IPS-15b (cell line): Measurements from ENCODE around the gene SMC3.
A peak's percentile ranks its signal among the peaks of the same experiment; 100 is the strongest.
"Not testable (repeated sequence)": the region's sequence is repeated elsewhere in the genome, so short reads cannot be mapped to it uniquely, and the experiment has no call there.

Source experiments
- H3K27me3 ChIP-seq: one replicate; pipeline ENCODE4 v1.6.1; 2013; ENCODE audit warnings: low read length; ENCODE audit not compliant: control insufficient read depth, insufficient read depth
- H3K36me3 ChIP-seq: one replicate; pipeline ENCODE4 v1.6.1; 2013; ENCODE audit warnings: low read length; ENCODE audit not compliant: control insufficient read depth, insufficient read depth
- H3K4me1 ChIP-seq: one replicate; pipeline ENCODE4 v1.6.1; 2013; ENCODE audit warnings: mild to moderate bottlenecking, low read length; ENCODE audit not compliant: control insufficient read depth, insufficient read depth
- H3K4me3 ChIP-seq: one replicate; pipeline ENCODE4 v1.5.1; 2013; ENCODE audit warnings: low read depth, low read length
- H3K9ac ChIP-seq: one replicate; pipeline ENCODE4 v1.6.1; 2013; ENCODE audit warnings: low read depth, mild to moderate bottlenecking, low read length
- H3K9me3 ChIP-seq: one replicate; pipeline ENCODE4 v1.6.1; 2013; ENCODE audit warnings: mild to moderate bottlenecking, low read length; ENCODE audit not compliant: control insufficient read depth, insufficient read depth

SMC3 gene

GRCh38 chr10:110634527-110635209 is 67.2 kb downstream of the SMC3 start:
- Histone ChIP-seq H3K9me3 (no peaks in the 10 kb centered on the region), H3K4me1 (peaks cover 6% of the 10 kb centered on the region), H3K4me3 (no peak overlapping the region), H3K36me3 (no peaks in the 10 kb centered on the region), H3K27me3 (no peaks in the 10 kb centered on the region), H3K9ac (no peak overlapping the region)

DNA sequence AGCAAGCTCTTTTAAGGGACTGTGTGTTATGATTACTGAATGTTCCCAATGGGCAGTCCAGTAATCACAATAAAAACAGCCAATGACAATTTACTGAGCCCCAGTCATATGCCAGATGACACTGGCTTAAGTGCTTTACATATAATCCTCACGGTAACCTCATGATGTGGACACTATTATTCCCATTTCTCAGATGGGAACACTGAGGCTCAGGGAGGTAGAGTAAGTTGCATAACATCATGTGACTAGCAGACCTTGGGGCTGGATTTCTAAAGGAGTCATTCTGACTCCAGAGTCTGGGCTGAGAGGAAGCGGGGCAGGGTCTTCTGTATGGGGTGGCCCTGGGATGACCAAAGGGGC is 69.1 kb downstream of the SMC3 start:
- Histone ChIP-seq H3K4me3 (no peak overlapping the region), H3K9me3 (no peaks in the 10 kb centered on the region), H3K9ac (no peak overlapping the region), H3K36me3 (no peaks in the 10 kb centered on the region), H3K27me3 (peaks cover under 1% of the 10 kb centered on the region), H3K4me1 (peaks cover 11% of the 10 kb centered on the region)

GRCh38 chr10:110636932-110637557 is 69.5 kb downstream of the SMC3 start:
- no peak overlapping the region for H3K4me3 ChIP-seq
- peaks cover 16% of the 10 kb centered on the region for H3K4me1 ChIP-seq
- peaks cover 6% of the 10 kb centered on the region for H3K27me3 ChIP-seq
- H3K9ac ChIP-seq: no peak overlapping the region
- no peaks in the 10 kb centered on the region for H3K9me3 ChIP-seq
- H3K36me3 ChIP-seq: no peaks in the 10 kb centered on the region

GRCh38 chr10:110637558-110638053 is 70.1 kb downstream of the SMC3 start:
- no peaks in the 10 kb centered on the region for H3K36me3 ChIP-seq
- no peaks in the 10 kb centered on the region for H3K9me3 ChIP-seq
- H3K9ac ChIP-seq: no peak overlapping the region
- H3K27me3 ChIP-seq: peaks cover 11% of the 10 kb centered on the region
- H3K4me3 ChIP-seq: peak overlapping the region; percentile 1
- peaks cover 20% of the 10 kb centered on the region for H3K4me1 ChIP-seq

GRCh38 chr10:110638319-110638718 is 70.8 kb downstream of the SMC3 start:
- Histone ChIP-seq H3K36me3 (no peaks in the 10 kb centered on the region), H3K4me3 (no peak overlapping the region), H3K9me3 (no peaks in the 10 kb centered on the region), H3K4me1 (peaks cover 23% of the 10 kb centered on the region), H3K9ac (no peak overlapping the region), H3K27me3 (peaks cover 18% of the 10 kb centered on the region)

DNA sequence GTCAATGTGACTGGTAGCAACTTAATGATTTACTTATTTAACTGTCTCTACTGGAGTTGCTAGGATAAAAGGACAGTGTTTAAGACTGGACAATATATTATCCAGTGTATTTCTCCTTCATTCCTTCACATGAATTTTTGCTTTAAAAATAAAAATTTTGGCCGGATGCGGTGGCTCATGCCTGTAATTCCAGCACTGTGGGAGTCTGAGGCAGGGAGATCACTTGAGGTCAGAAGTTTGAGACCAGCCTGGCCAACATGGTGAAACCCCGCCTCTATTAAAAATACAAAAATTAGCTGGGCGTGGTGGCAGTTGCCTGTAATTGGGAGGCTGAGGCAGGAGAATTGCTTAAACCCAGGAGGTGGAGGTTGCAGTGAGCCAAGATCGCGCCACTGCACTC is 71.6 kb downstream of the SMC3 start:
- H3K4me1 ChIP-seq: peaks cover 23% of the 10 kb centered on the region
- not testable (repeated sequence) for H3K36me3 ChIP-seq
- H3K27me3 ChIP-seq: peaks cover 25% of the 10 kb centered on the region

DNA sequence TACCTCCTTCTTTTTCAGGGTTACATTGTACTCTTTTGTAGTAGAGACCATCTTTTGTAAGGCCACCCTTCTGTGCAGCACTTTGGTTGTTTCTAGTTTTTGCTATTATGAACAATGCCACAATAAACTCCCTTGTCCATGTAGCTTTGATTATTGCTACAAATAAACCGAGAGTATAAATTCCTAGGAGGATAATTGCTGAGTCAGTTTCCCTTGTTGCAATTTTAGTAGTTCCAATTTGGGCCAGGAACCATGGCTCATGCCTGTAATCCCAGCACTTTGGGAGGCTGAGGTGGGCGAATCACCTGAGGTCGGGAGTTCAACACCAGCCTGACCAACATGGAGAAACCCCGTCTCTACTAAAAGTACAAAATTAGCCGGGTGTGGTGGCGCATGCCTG is 72.4 kb downstream of the SMC3 start:
- not testable (repeated sequence) for H3K9me3 ChIP-seq, H3K4me3 ChIP-seq, H3K36me3 ChIP-seq, H3K9ac ChIP-seq
- H3K4me1 ChIP-seq: peaks cover 23% of the 10 kb centered on the region
- peaks cover 30% of the 10 kb centered on the region for H3K27me3 ChIP-seq

More for the DNA sequence above, 71.6 kb downstream of the SMC3 start:
- H3K9me3 ChIP-seq, H3K9ac ChIP-seq, H3K4me3 ChIP-seq: not testable (repeated sequence)

DNA sequence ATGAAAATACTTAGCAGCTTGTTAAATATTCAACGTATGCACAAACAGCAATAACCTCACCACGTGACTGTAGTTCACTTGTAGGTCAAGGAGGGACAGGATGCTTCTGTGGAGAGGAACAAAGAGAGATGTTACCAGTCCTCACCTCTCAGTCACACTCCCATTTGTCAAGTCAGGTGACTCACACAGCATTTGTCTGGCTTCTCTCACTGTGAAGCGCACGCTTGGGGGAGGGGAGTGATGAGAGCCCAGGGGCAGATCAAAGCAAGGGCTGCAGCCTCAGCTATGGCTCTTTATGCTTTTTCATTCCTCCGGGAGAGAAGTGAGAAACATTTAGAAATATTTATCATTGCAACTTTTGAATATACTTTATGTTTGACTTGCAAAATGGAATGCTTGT is 73.8 kb downstream of the SMC3 start:
- Histone ChIP-seq H3K9ac (no peak overlapping the region), H3K36me3 (no peaks in the 10 kb centered on the region), H3K4me1 (peaks cover 23% of the 10 kb centered on the region), H3K4me3 (no peak overlapping the region), H3K27me3 (peaks cover 44% of the 10 kb centered on the region), H3K9me3 (no peaks in the 10 kb centered on the region)

DNA sequence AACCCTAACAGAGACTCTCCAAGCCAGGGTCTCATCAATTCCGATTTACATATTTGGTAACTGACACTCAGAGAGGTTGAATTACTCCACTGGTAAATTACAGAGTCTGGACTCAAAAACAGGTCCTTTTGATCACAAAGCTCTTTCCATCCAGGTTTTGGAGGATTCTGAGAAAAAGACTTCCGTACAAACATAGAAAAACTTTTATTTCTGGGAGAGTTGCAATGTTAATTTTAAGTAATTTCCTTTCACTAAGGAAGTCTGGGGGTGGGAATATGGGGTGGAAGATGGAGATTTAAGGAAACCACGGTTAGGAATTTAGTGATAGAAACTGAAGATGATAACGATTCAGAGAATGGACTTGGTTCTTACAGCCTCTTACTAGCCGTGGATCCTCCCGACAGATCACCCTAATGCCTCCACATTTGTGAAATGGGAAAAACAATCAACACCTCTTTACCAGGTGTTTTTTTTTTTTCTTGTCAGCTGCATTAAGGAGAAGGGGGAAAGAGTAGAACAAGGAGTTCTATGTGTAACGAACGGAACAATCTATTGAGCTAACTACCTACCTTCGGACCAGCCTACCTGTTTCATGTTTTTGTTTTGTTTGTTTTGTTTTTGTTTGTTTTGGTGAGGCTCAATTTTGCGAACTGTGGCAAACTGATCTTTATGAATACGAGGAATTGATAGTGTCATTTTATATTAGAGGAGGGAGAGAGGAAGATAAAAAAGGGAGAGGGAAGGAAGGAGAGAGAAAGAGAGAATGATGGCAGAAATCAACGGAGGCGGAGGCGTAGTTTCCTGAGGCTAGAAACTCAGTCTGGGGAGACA is 74.9 kb downstream of the SMC3 start:
- Histone ChIP-seq H3K9me3 (no peaks in the 10 kb centered on the region), H3K4me3 (peak overlapping the region; percentile 71), H3K27me3 (peaks cover 53% of the 10 kb centered on the region), H3K36me3 (no peaks in the 10 kb centered on the region), H3K4me1 (peaks cover 23% of the 10 kb centered on the region), H3K9ac (peak overlapping the region; percentile 3)

DNA sequence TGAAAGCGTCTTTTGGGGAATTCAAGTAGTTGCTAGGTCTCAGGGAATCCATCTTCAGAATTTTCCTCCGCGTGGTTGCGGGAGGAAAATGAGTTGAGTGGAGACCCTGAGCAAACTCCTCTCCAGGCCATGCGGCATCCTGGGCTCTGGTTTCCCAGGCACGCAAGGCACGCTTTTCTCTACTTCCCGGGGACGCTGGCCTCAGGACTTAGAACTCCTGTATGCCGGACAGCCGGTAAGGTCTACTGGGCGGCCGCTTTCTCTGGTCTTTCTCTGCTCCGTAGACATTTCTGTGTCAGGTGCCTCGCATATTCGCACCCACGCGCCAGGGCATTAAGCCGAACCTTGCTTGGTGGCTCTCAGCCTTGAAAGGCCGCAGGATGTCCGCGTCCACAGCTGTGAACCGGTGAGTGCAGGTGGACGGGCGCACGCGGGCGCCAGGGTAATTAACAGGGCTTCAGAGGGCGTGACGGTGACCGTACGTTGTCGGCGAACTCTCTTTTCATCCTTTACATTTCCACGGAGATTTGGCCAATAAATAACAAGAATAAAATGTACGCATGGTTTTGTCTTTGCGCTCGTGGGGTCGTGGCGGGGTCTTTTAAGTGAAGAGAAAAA is 75.6 kb downstream of the SMC3 start:
- Histone ChIP-seq H3K27me3 (peaks cover 54% of the 10 kb centered on the region), H3K4me3 (peak overlapping the region; percentile 71), H3K9ac (peak overlapping the region; percentile 3), H3K9me3 (no peaks in the 10 kb centered on the region), H3K36me3 (no peaks in the 10 kb centered on the region), H3K4me1 (peaks cover 20% of the 10 kb centered on the region)

DNA sequence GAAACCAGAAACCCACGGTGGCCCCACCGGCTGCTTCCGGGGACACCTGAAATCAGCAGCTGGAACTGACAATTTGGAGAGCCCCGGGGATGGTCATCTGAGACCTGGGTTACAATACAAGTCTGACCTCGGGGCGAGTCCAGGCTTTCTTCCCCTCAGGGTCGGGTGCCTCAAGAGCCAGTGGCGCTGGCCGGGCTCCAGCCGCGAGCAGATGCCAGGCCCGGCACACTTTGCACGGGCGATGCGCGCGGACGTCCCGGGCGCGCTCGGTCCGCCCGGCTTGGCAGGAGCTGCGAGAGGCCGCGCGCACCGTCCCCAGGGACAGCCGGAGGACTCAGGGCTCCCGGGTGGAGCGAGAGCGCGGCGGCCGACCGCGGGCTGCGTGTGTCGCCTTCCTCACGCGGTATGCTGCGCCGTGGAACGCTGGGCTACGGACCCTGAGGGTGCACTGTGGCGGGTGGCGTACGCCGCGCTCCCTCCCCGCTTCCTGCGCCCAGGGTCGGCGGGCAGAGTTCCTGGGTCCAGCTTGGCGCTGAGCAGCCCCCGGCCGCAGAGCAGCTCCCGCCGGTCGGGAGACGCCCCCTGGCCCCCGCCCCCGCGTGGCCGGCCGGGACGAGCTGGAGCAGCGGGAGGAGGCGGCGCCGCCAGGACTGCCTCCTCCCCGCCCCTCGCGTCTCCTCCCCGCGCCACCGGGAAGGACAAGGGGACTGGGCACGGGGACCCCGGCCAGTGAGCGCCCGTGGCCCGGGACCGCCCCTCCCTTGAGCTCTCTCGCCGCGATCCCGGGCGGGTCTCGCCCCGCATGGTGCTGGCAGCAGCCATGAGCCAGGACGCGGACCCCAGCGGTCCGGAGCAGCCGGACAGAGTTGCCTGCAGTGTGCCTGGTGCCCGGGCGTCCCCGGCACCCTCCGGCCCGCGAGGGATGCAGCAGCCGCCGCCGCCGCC is 76.4 kb downstream of the SMC3 start, which contains the start of gene RBM20:
TSS of gene RBM20 (plus strand) at position 684 of the 945 bp plus-strand sequence. CDS start at position 803, 119 bp downstream.
- Histone ChIP-seq H3K4me1 (peaks cover 20% of the 10 kb centered on the region), H3K9me3 (no peaks in the 10 kb centered on the region), H3K9ac (no peak within 1 kb of the TSS), H3K4me3 (peak within 1 kb of the TSS; percentile 71), H3K36me3 (no peaks in the 10 kb centered on the region), H3K27me3 (peaks cover 58% of the 10 kb centered on the region)
